HG03108 (cell line): ENCODE data around the gene PHF8.

Source experiments
- ATAC-seq: cut with Tn5 transposase; IDR thresholded peaks from one replicate; pipeline ENCODE4 v1.9.1; 2021; ENCODE audit warnings: moderate library complexity; ENCODE audit not compliant: unreplicated experiment

Gene PHF8

GRCh38 chrX:54024350-54024749 is 19.9 kb downstream of the PHF8 start:
- no peak for ATAC-seq

DNA sequence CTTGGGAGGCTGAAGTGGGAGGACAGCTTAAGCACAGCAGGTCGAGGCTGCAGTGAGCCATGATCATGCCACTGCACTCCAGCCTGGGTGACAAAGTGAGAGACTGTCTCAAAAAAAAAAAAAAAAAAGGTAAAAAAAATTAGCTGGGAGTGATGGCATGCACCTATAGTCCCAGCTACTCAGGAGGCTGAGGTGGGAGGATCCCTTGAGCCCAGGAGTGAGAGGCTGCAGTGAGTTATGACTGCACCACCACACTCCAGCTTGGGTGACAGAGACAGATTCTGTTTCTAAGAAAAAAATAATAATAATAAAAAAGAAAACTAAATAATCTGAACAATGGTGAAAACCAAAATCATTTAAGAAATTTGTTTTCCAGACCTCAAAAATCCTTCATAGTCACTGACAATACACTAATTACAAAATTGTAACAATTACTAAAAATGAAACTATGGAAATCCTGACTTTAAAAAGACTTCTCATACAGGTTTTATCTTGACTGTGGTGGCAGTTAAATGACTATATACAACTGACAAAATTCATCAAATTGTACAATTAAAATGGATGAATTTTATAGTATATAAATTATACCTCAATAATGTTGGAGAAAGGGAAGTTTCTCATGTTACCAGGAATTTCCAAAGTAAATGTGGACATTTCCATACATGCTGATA is 31.3 kb downstream of the PHF8 start:
- no peak for ATAC-seq

DNA sequence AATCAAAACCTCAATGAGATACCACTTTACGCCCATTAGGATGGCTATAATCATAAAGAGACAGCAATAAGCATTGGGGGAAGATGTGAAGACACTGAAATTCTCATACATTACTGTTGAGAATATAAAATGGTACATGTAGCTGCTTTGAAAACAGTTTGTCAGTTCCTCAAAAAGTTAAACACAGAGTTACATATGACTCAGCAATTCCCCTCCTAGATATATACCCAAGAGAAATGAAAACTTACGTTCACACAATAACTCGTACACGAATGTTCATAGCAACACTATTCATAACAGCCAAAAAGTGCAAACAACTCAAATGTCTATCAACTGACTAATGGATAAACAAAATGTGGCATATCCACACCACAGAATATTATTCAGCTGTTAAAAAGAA is 36.6 kb downstream of the PHF8 start:
- no peak for ATAC-seq

DNA sequence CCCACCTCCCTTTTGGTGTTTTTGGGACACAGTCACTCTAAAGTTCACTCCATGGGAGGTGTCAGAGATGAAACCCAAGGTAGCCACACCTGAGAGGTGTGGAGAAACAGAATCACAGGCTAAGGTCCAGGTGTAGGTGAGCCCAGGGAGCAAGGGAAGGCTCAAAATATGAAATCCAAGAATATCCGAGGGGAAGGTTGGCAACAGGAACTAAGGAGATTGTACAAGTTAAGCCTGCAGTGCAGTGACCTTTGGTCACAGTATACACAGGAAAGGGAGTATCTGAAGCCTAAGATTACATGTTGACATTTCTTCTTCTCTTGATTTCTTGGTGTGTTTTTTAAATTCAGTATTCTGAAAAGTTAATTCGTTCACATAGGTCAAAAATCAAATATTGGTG is 46.5 kb downstream of the PHF8 start:
- ATAC-seq, result no peak

DNA sequence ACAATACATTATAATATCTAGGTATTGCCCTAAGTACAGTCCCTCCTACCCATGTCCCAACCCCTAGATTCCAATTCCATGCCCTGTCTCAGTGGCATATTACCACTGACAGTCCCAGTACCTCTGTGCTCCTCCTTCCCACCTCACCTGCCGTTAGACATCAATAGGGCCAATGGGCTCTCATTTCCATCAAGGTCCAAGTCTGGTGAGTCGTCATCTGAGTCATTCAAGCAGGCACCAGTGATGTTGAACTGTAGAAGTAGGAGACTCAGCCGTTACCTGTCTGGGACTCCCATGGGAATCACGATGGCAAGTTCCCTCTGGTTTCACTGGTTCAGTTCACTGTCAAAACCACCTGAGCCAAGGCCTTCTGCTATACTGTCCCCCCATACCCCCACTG is 51.7 kb downstream of the PHF8 start:
- ATAC-seq, result no peak

DNA sequence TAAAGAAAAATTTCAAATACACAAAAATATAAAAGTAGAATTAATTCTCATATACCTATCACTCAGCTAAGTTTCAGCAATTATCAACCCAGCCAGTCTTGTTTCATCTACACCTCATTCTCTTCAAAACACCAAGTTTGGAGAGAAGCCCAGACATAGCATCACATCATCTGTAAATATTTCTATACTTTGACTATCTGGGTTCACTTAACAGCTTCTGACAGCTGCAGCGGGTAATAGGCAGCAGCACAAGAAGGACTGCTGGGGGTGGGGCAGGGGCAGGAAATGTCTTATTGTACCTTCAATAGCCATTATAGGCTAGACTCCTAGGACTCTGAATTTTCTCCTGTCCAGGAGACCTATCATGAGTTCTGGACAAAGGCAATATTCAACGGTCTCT is 54.1 kb downstream of the PHF8 start:
- no peak for ATAC-seq

DNA sequence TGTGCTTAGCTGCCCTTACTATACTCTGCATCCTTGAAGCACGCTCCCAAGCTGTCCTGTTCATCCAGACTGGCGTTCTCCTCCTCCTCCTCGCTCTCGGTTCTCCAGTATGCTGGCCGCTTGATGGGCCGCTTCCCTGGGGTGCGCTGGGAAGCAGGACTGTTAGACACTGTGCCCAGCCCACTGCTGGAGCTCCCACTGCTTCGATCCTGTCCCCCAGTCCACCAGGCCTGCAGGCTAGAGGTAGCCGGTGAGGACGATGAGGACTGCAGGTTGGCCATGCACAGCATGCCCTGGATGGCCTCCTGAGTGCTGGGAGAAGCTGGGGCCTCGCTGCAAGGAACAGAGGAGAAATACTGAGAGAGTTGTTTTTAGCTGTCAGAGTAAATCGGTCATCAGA is 59.4 kb downstream of the PHF8 start:
- ATAC-seq, result no peak

- no peak for ATAC-seq
Measured at GRCh38 chrX:53974529-53974928, 69.7 kb downstream of the PHF8 start.

DNA sequence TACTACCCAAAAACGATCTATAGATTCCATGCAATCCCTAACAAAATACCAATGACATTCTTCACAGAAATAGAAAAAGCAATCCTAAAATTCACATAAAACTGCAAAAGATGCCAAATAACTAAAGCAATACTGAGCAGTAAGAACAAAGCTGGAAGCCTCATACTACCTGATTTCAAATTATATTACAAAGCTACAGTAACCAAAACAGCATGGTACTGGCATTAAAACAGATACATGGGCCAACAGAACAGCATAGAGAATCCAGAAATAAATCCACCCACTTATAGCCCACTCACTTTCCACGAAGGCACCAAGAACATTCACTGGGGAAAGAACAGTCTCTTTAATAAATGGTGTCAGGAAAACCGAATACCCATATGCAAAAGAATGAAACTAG is 74.7 kb downstream of the PHF8 start:
- no peak for ATAC-seq

DNA sequence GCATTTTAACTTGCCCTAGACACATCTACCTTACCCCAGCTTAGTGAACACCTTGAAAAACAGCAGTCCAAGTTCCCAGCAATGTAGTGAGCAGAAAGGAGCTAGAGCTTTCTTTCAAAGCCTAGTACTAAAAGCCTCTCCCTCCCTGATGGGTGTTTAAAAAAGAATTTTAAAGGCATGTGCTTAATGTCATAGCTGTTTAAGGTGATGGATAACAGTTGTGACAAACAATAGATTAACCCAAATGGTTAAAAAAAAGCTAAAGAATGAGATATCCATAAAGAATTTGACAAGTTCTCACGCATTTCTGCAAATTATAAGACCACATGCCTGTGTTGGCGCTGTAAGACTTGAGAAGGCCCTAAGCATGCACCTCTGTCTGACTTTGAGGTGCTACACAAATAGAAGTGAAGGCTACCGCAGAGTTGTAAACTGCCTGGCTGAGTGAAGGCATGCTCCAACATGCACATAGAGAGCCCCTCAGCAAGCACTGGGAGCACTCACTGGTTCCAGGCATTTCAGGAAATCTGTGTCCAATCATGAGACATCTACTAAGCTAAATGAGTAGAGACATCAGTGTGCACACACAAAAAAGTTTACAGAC is 94.0 kb downstream of the PHF8 start:
- ATAC-seq, result no peak

DNA sequence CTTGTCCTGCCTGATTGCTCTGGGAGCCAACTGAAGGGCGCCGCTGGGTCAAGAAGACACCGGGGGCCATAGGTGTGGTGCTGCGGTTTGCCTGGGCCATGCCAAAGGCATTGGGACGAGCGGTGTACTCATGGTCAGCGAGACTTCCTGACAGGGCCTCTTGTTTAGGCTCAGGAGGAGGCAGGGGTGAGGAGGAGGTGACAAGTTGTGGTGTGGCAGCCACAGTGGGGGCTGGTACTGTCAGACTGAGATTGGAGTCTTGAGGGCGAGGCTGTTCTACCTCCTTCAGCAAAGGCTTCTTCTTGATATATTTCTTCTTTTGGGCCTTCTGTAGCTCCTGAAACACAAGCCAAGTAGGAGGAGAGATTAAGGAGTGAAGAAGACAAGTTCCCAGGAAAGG is 104.1 kb downstream of the PHF8 start:
- no peak for ATAC-seq

DNA sequence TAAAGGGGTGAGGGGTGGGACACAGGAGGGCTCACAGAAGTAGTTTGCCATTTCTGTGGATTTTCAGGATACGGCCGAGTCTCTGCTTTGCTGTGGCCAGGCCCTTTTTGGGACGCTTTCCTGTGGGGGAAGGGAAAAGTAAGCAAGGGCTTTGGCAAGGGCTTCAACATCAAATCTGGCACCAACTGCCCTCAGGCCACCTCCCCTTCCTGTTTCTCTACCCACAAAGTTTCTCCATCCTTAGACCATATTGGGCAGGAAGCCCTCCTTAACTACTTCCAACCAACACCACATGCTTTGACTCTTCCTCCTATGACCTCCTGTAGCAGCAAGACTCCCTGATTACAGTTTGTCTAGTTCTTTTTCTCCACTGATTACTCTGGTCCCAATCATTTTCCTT is 105.1 kb downstream of the PHF8 start:
- no peak for ATAC-seq

GRCh38 chrX:53930515-53931380 is 113.5 kb downstream of the PHF8 start:
- ATAC-seq, result no peak

DNA sequence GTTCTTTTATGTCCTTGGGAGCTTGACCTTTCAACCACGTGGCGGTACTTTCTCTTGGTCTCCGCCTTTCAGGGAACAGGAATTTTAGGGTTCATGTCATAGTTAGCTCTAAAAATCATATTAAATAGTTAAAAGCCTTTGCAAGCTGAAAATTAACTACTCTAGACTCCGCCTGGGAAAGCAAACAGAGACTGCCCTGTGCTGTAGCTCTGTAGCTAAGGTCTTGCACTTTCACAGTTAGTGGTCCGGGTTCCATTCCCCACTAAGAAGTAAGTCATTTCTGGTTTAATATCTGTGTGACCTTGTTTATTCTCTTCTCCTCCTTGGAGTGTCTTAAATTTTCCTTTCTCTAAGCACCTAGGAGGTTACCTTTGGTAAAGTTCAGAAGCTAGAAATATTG is 118.2 kb downstream of the PHF8 start:
- no peak for ATAC-seq

DNA sequence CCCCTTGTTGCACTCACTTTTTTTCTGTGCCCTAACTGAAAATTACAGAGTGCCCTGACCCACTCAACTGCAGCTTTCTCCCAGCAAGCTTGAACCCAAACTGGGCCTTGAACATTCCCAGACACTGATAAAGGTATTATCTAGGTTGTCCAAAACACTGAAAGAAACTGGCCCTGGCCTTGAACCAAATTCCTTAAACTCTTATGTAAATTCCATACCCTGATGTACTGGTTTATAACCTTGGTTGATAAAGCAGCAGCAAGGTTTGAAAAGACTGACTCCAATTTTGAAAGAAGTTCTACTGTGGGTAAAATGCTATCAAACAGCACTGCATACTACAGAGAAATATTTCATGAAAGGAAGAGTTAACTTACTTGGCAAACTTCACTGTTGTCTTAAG is 125.6 kb downstream of the PHF8 start:
- ATAC-seq, result no peak

DNA sequence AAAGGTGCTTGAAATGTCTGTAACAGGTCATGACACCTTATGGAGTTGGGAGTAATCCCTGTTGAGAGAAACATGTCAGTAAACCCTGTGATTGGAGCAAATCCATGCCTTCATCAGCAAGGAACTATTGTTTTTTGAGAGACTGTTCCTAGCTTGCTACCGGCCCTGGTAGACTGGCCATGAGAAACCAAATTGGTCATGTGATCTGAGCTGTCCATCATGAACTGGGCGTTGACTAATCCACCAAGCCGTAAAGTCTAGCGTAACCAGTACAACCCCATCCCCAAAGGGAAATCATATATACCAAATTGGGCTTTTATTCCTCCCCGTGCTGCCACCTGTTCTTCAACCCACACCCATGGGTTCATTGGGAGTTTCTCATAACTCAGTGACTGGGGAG is 143.7 kb downstream of the PHF8 start:
- no peak for ATAC-seq

DNA sequence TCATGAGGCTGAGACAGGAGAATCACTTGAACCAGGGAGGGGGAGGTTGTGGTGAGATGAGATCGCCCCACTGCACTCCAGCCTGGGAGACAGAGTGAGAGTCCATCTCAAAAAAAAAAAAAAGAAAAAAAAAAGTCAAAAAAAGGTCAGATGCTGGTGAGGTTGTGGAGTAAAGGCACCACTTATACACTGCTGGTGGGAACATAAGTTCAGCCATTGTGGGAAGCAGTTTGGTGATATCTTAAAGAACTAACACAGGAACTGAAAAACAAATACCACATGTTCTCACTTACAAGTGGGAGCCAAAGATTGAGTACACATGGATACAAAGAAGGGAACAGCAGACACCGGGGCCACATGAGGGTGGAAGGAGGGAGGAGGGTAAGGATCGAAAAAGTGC is 149.0 kb downstream of the PHF8 start:
- no peak for ATAC-seq
